HL-60/S4 treated with phorbol 12-myristate 13-acetate at 8.2 ng/mL for 4 days and 3 days (cell line): ENCODE measurements around the gene RPAP2.

Experiments used
- in situ Hi-C: fragments of 300-500 bp; cut with MboI; formaldehyde crosslinking; loops from 2 replicates; pipeline ENCODE4 v1.15.0; 2022; ENCODE audit warnings: low sequenced_read_pairs

The RPAP2 gene

DNA sequence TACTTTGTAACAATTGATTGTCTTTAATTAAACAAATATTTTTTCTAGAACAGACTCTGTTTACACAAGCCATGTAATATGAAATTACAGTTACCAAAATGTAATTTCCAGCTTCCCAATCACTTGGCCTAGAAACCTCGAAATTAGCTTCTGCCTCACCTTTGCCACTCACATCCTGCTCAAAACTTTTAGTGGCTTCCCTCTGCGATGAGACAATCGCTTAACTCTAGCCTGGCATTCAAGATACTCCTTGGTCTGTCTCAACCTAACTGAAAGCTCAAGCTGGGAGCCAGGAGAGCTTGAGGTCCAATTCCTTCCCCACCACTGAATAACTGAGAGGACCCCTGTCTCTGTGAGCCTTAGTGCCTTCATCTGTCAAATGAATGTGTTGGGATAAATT is 145.0 kb downstream of the RPAP2 start:
- in situ Hi-C loops = no loop called here

DNA sequence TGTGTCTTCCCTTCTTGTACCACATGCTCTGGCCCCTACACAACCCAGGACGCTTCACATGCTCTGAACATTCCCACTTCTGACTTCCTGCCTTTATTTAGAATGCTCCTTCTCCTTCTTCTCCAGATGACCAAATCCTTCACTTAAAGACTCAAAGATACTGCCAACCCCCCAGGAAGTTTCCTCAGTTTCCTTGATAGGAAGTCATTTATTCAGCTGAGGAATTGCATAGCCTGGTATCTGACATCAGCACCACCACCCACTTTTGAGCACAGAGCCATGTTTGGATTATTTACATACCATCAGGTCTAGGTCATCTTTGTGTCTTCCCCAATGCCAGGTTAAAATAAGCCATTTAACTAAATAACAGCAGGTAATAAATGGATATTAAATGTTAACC is 145.5 kb downstream of the RPAP2 start:
- in situ Hi-C loops = no loop called here

DNA sequence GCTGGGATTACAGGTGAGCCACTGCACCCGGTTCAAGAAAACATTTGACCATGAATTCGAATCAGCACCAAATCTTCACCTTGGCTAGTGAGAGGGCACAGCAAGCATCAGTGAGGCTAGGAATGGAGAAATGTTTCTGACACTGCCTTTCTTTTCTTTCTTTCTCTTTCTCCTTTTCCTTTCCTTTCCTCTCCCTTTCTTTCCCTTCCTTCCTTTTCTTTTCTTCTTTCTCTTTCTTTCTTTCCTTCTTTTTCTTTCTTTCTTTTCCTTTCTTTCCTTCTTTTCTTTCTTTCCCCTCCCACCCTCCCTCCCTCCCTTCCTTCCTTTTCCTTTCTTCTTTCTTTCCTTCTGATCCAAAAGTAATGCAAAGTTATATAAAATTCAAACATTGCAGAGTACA is 147.0 kb downstream of the RPAP2 start:
- in situ Hi-C loops = no loop called here

DNA sequence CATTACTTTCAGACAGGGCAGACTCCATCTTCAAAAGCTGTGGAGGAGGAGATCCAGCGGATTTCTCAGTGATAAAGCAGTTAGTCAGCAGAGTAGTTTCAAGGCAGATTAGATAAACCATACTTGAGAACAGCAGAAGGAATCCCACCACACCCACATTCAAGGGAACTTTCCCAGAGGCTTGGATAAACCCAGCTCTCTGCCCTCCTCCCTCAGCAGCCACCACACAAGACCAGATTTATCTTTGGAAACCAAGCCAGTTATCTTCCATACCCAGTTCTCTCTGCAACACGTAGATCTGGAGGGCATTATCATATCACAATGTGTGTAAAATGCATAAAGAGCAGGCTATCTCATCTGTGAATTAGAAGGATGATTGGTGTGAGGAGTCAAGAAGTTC is 147.7 kb downstream of the RPAP2 start:
- in situ Hi-C loops = no loop called here

DNA sequence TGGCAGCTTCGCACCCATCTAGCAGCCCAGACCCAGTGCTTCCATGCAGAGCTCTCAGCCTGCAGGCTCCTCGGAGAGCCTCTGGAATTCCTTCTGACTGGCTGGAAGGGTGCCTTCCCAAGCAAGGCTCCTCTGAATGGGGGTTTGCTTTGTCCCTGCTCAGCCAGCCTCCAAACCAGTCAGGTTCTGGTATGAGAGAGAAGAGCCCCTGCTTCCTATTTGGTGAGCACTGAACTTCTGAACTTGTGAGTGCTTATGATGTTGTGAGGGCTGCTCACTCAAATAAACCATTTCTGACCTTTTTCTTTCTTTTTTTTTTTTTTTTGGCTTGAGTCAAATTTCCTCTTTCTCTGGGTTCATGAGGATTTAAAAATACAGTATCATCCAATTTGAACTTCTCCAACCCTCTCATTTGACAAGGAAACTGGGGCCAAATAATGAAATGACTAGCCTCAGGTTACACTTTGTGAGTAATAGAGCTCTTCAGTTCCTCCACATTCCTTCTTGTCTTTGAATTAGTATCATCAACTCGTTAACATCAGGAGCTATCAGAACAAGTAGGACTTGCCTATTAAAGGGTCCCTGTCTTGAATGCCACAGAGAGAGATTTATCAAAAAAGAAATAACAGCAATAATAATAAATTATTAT is 148.3 kb downstream of the RPAP2 start:
- in situ Hi-C loops = no loop called here

DNA sequence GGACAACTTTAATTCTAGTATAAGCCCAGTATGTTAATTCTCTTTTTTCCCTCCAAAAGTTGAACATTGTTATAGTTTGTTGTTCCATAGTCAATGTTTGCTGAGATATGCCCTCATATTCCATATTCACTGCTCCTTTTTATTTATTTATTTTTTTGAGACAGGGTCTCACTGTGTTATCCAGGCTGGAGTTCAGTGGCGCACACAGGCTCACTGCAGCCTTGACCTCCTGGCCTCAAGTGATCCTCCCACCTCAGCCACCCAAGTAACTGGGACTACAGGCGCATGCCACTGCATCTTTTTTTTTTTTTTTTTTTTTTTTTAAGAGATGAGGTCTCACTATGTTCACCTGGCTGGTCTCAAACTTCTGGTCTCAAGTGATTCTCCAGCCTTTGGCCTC is 149.1 kb downstream of the RPAP2 start:
- in situ Hi-C loops = no loop called here
